Adipocyte (in vitro differentiated cells): ENCODE measurements around the gene CEP350.

Experiments used
- DNase-seq: peaks from one replicate; pipeline ENCODE4 v3.0.0-alpha.2; 2015; ENCODE audit warnings: low read depth
- H3K27me3 ChIP-seq: replicated peaks from 2 replicates; pipeline ENCODE4 v1.7.0; 2013; ENCODE audit warnings: mild to moderate bottlenecking, low read length, moderate library complexity; ENCODE audit not compliant: control insufficient read depth, insufficient read depth
- H3K36me3 ChIP-seq: 2 replicates; pipeline ENCODE4 v1.7.0; 2013; ENCODE audit warnings: low read length, mild to moderate bottlenecking, moderate library complexity; ENCODE audit not compliant: control insufficient read depth, insufficient read depth, severe bottlenecking
- H3K4me1 ChIP-seq: 2 replicates; pipeline ENCODE4 v1.7.0; 2013; ENCODE audit warnings: mild to moderate bottlenecking, low read length, moderate library complexity; ENCODE audit not compliant: control insufficient read depth, insufficient read depth
- H3K4me3 ChIP-seq: 2 replicates; pipeline ENCODE4 v1.7.0; 2013; ENCODE audit warnings: mild to moderate bottlenecking, low read length, moderate library complexity
- H3K9ac ChIP-seq: 2 replicates; pipeline ENCODE4 v1.7.0; 2013; ENCODE audit warnings: mild to moderate bottlenecking, low read length, moderate library complexity
- H3K9me3 ChIP-seq: 2 replicates; pipeline ENCODE4 v1.7.0; 2013; ENCODE audit warnings: mild to moderate bottlenecking, low read length, moderate library complexity; ENCODE audit not compliant: control insufficient read depth

The CEP350 gene

DNA sequence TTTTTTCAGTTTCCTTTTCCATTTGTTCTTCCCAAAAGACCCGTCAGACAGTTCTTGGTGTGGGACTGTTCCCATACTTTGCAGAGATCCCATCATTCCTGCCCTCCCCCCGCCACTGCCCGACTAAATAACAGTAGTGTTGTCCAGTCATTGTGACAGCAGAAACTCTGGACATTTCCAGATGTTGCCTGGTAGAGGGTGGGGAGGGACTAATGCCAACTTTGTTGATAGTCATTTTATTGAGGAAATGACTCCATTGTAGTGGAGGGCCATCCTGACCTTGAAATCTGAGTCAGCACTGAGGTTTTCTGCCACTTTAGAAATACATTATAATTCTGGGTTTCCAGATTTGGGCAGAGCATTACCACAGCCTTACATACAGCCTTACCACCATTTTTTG, 85.4 kb downstream of the CEP350 start:
- Histone ChIP-seq H3K36me3 (peaks cover 63% of the 10 kb centered on the region), H3K9me3 (no peaks in the 10 kb centered on the region), H3K4me3 (no peak overlapping the region), H3K27me3 (no peaks in the 10 kb centered on the region), H3K9ac (no peak overlapping the region), H3K4me1 (peaks cover 21% of the 10 kb centered on the region)
- peak; percentile 17 for DNase-seq

DNA sequence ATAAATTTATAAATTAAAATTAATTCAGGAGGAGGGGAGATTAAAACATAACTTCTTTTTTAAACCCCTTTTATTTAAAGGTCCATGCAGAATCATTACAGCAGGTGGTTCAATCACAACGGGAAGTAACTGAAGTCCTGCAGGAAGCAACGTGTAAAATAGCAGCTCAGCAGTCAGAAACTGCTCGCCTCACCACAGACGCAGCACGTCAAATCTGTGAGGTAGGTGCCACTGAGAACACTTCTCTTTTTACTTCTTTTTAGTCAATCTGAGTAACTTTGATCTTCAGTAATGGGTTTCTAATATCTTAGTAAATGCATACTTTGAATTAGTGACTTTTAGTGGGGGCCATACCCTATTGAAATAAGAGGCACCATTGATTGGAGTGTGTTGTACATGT, 87.0 kb downstream of the CEP350 start:
- Histone ChIP-seq H3K9ac (no peak overlapping the region), H3K4me1 (peaks cover 21% of the 10 kb centered on the region), H3K9me3 (no peaks in the 10 kb centered on the region), H3K27me3 (no peaks in the 10 kb centered on the region), H3K36me3 (peaks cover 75% of the 10 kb centered on the region), H3K4me3 (no peak overlapping the region)
- DNase-seq = no peak

- Histone ChIP-seq H3K4me1 (peaks cover 21% of the 10 kb centered on the region), H3K9ac (no peak overlapping the region), H3K36me3 (peaks cover 73% of the 10 kb centered on the region), H3K27me3 (no peaks in the 10 kb centered on the region), H3K4me3 (no peak overlapping the region), H3K9me3 (no peaks in the 10 kb centered on the region)
- peak; percentile 82 for DNase-seq
These were observed 88.5 kb downstream of the CEP350 start for GRCh38 chr1:180042988-180043622.

- Histone ChIP-seq H3K9ac (no peak overlapping the region), H3K9me3 (no peaks in the 10 kb centered on the region), H3K27me3 (no peaks in the 10 kb centered on the region), H3K36me3 (peaks cover 74% of the 10 kb centered on the region), H3K4me3 (no peak overlapping the region), H3K4me1 (peaks cover 21% of the 10 kb centered on the region)
- DNase-seq = no peak
These were observed 89.2 kb downstream of the CEP350 start for GRCh38 chr1:180043785-180044184.

GRCh38 chr1:180046674-180047073, 92.1 kb downstream of the CEP350 start:
- DNase-seq = no peak
- Histone ChIP-seq H3K4me3 (no peak overlapping the region), H3K9me3 (no peaks in the 10 kb centered on the region), H3K27me3 (no peaks in the 10 kb centered on the region), H3K4me1 (peaks cover 16% of the 10 kb centered on the region), H3K36me3 (peaks cover 87% of the 10 kb centered on the region), H3K9ac (no peak overlapping the region)

DNA sequence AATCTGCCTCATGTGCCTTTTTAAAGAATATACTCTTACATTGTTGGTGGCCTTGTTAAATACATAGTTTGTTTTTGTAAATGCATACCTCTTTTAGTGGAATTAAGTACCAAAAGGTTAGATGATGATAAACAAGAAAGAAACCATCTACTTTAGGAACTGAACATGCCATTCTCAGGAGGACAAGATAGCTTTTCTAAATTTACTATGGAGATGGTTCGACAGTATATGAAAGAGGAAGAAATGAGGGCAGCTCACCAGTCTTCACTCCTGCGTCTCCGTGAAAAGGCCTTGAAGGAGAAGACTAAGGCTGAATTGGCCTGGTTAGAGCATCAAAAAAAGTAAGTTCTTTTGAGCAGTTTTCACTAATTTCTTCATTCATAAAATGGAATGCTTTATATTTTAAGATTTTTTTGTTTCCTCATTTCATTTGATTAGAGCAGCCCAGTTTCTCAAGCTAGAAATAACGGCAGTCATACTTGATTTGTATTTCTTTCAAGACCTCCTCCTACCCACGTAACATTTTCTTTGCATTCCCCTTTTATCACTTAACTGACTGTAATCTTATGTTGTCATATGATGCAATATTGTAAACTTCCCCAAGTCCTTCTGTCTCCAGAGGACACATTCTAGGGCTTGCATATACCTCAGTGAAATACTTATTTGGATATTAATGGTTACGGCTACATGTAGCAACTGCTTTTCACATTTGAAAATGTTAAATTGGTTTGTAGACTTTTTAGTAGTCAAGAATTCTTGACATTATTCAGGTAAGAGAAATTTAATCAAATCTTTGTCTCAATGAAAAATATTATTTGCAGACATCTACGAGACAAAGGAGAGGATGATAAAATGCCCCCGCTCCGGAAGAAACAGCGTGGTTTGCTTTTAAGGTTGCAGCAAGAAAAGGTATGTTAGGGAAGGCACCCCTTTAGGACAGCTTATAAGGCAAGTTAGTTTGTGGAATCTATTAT, 99.3 kb downstream of the CEP350 start:
- Histone ChIP-seq H3K9me3 (no peaks in the 10 kb centered on the region), H3K27me3 (no peaks in the 10 kb centered on the region), H3K9ac (no peak overlapping the region), H3K4me1 (no peaks in the 10 kb centered on the region), H3K4me3 (no peak overlapping the region), H3K36me3 (peaks cover 88% of the 10 kb centered on the region)
- peak; percentile 26 for DNase-seq

DNA sequence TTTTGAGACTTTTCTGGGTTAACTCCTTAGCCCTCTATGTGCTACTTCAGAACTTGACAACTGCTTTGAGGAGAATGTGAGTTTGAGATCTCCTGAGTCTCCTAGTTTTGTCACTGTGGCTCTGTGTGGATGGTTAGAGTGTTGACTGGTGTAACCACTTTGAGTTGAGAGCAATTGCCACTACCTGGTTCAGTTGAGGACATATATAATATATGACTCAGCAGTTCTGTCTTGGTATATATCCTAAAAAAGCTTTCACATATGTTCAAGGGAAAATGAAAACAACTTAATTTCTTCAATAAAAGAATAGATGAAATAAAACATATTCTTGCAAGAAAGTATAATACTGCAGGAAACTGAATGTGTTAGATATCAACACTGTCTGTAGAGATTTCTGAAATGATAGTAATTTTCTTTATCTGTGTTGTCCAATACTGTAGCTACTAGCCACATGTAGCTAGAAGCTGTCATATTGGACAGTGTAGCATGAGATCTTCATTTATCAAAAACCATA, 103.3 kb downstream of the CEP350 start:
- no peaks in the 10 kb centered on the region for H3K9me3 ChIP-seq
- no peak overlapping the region for H3K4me3 ChIP-seq
- no peaks in the 10 kb centered on the region for H3K27me3 ChIP-seq
- no peaks in the 10 kb centered on the region for H3K4me1 ChIP-seq
- DNase-seq = peak; percentile 11
- H3K36me3 ChIP-seq = peaks cover 69% of the 10 kb centered on the region
- no peak overlapping the region for H3K9ac ChIP-seq

DNA sequence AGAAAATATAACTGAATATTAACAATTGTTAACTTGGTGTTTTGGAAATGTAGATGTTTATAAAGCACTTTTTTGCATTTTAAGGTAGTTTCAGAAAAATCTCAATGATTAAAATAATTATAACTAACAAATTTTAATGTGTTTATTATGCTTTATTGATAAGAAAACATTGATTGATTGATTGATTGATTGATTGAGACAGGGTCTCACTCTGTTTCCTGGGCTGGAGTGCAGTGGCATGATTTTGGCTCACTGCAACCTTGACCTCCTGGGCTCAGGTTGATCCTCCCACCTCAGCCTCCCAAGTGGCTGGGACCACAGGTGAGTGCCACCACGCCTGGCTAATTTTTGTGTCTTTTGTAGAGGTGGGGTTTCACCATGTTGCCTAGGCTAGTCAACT, 106.4 kb downstream of the CEP350 start:
- H3K9me3 ChIP-seq = no peaks in the 10 kb centered on the region
- no peak overlapping the region for H3K4me3 ChIP-seq
- no peak for DNase-seq
- H3K27me3 ChIP-seq = no peaks in the 10 kb centered on the region
- no peaks in the 10 kb centered on the region for H3K4me1 ChIP-seq
- H3K36me3 ChIP-seq = peaks cover 71% of the 10 kb centered on the region
- H3K9ac ChIP-seq = no peak overlapping the region

- H3K4me3 ChIP-seq = no peak overlapping the region
- H3K9ac ChIP-seq = no peak overlapping the region
- H3K36me3 ChIP-seq = peaks cover 73% of the 10 kb centered on the region
- H3K4me1 ChIP-seq = no peaks in the 10 kb centered on the region
- no peaks in the 10 kb centered on the region for H3K27me3 ChIP-seq
- no peak for DNase-seq
- no peaks in the 10 kb centered on the region for H3K9me3 ChIP-seq
These were observed 107.9 kb downstream of the CEP350 start for GRCh38 chr1:180062452-180062971.

GRCh38 chr1:180065408-180065807, 110.8 kb downstream of the CEP350 start:
- no peak for DNase-seq

DNA sequence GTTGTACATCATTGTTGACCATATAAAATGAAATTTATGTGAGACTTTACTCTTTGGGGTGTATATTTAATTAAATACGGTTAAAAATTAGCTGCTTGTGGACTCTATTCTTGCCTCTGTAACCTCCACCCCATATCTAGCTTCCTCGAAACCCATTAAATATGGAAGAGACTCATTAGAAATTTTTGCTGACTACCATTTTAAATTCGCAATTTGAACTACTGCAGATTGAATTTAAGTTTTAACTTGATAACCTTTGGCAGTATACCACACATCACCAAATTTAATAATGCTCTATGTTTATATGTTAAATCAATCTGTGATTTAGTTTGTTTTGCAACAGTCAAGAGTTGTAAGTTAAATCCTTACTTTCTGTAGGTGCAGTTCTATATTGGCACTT, 111.5 kb downstream of the CEP350 start:
- Histone ChIP-seq H3K9ac (no peak overlapping the region), H3K36me3 (peaks cover 91% of the 10 kb centered on the region), H3K27me3 (no peaks in the 10 kb centered on the region), H3K4me1 (no peaks in the 10 kb centered on the region), H3K4me3 (no peak overlapping the region), H3K9me3 (no peaks in the 10 kb centered on the region)
- no peak for DNase-seq

More at GRCh38 chr1:180065408-180065807, 110.8 kb downstream of the CEP350 start:
- Histone ChIP-seq H3K9me3 (no peaks in the 10 kb centered on the region), H3K4me3 (no peak overlapping the region), H3K4me1 (no peaks in the 10 kb centered on the region), H3K27me3 (no peaks in the 10 kb centered on the region), H3K36me3 (peaks cover 89% of the 10 kb centered on the region), H3K9ac (no peak overlapping the region)
